GM10847 (cell line): ENCODE measurements around the gene NMRAL1.

Experiments used
- POLR2A ChIP-seq: IDR thresholded peaks from 2 replicates; pipeline ENCODE4 v1.6.1; 2011; ENCODE audit not compliant: insufficient read length; ENCODE audit errors: extremely low read depth

Gene NMRAL1

DNA sequence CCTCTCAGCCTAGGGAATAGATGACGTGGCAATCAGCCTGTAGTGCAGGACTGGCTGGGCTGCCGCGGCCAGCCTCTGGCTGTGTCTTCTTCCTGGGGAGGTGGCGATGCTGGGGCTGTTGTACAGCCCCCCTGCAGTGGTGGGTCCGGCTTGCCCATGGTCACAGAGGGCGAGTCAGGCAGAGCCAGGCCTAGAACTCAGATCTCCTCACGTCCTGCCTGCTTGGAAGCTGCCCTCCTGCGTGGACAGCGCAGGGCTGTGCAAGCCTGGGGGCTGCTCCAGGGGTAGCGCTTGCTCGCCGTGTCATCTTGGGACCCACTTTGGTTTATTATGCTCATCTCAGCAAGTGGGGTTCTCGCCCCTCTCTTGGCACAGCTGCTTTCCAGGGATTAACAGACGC lies 19.3 kb downstream of the NMRAL1 start:
- TF ChIP-seq POLR2A = no peak

DNA sequence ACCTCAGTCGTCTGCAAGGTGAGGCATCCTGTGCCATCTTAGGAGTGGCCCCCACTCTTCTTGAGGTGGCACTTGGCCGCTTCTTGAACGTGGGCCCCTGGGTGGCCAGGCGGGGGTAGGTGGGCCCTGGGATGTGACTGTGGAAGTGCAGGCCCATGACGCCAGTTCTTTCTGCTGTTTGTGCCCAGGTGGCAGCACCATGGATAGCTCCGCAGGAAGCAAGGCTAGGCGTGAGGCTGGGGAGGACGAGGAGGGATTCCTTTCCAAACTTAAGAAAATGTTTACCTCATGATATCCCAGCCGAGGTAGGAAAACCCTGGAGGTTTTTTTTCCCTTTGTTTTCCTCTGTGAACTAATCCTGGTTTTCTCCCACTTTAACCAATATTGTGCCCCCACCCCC lies 19.8 kb downstream of the NMRAL1 start:
- TF ChIP-seq POLR2A = no peak

DNA sequence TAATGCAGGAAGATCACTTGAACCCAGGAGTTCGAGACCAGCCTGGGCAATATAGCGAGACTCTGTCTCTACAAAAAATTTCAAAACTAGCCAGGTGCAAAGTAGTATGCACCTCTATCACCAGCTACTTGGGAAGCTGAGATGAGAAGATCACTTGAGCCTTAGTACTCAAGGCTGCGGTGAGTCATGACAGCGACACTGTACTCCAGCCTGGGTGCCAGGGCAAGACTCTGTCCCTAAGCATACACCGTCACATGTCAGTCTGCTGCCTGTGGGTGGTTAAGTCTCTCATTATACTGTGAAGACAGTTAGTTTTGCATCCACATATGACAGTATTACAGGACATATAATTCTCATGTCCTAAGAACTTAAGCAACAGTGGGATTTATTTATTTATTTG lies 21.8 kb downstream of the NMRAL1 start:
- TF ChIP-seq POLR2A = no peak

DNA sequence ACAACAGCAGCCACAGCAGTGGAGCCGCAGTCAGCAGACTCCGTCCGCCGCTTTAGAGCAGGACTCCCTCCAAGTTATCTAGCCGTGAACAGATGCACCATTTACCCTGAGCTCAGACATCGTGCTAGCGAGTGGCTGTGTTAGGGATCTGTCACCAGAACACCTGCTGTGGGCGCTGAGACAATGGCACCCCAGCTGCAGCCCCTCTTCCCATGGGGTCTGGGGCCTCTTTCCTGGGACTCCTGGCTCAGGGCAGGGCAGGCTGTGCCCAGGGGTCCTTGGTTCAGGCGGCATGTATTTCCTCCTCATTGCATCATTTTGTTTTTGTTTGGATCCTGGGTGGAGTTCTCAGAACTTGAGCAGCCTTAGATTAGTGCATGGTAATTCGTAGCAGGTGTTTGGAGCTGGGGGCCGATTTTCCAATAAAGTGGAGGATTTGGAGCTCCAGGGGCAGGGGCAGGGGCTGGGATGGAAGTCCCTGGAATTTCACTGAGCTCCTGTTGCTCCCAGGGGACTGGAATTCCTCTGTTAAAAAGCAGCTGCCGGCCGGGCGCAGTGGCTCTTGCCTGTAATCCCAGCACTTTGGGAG lies 23.4 kb downstream of the NMRAL1 start:
- no peak for TF ChIP-seq POLR2A

DNA sequence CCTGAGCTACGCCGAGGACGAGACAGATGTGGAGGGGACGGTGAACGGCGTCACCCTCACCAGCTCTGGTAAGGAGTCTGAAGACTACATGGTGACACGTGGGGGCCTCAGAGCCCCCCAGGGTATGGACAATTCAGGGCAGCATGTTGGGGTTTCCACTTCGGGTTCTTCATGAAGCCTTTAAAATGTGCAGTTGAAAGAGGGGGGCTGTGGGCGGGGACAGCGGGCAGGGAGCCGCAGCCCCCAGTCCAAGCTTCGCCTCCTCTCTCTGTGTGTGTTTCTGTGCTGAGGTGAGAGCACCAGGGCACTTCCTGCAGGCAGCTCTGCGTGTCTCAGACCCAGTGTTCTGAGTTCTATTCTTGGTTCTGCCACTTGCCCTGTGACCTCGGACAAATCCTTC lies 24.0 kb downstream of the NMRAL1 start:
- TF ChIP-seq POLR2A = no peak

DNA sequence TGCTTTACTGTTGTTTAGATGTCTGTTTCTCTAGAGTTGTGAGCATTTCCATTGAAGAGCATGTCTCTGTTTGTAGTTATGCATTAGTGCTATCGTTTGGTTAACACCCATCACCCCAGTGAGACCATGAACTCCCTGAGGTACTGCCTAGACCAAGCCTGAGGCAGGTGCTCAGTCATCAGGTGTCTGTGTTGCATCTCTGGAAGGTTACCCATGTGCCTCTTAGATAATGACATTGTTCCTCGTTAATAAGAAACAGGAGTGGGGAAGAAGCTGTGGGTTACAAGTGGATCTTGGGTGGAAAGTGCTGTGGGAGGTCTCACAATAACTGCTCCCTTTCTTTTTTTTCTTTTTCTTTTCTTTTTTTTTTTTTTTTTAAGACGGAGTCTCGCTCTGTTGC lies 30.4 kb downstream of the NMRAL1 start:
- no peak for TF ChIP-seq POLR2A

DNA sequence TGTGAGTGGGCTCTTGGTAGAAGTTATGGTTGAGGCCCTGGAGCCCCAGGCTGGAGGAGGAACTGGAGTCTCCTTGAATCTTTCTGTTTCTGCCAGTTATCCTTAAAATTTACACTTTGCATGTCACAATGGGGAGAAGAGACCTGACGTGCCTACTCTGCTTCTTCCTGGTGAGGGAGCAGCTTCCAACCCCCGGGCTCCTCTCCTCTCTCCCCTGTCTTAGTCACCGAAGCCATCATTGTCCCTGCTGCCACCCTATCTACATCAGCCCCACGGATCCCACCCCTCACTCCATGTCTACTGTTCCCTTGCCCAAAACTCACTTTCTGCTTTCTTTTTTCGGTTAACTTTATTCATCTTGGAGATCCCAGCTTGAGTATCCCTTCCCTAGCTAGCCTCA lies 31.2 kb downstream of the NMRAL1 start:
- TF ChIP-seq POLR2A = no peak

DNA sequence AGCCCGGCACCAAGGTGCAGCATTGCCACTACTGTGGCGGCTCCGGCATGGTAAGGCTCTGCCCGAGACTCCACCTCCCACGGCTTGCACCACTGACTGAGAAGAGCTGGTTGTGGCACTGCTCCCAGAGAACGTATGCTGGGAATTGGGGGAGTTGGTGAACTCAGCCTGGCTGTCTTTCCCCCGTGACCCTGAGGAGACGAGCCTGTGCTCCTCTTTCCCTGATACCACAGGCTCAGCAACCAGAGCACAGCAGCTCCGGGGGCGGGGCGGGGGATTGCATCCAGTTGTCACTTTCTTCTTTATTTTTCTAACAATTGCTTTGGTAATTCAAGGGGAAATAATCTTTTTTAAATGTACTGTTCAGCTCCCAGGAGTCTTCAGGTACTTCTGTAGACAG lies 32.1 kb downstream of the NMRAL1 start:
- TF ChIP-seq POLR2A = no peak

DNA sequence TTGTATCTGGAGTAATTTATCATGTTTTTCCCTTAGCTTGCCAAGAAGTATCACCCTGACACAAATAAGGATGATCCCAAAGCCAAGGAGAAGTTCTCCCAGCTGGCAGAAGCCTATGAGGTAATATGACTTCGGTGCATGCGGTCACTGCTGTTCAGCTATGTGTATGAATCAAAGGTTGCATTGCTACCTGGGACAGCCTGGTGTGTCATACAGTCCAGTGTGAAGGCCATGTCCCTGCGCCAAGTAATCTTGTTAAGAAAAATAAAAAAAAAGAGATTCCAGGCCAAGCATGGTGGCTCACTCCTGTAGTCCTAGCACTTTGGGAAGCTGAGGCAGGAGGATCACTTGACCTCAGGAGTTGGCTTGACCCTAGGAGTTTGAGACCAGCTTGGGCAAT lies 37.1 kb downstream of the NMRAL1 start:
- TF ChIP-seq POLR2A = no peak

DNA sequence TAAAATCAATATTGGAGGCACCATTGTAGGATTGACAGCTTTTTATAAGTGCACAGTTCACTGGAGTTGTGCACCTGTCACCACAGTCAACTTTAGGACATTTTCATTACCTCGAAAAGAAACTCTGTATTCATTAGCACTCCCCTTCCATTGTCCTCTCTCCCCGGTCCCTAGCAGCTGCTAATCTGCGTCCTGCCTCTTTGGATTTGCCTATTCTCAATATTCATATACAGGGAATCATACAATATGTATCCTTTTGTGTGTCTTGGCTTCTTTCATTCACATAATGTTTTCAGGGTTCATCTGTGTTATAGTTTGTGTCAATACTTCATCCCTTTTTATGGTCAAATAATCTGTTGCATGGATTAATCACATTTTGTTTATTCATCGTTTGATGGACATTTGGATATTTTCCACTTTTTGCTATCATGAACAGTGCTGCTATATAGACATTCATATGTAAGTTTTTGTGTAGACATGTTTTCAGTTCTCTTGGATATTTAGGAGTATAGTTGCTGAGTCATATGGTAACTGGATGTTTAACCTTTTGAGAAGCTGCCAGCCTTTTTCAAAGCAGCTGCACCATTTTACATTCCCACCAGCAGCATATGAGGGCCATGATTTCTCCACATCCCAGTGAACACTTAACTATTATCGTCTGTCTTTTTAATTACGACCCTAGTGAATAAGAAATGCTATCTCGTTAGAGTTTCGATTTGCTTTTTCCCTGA lies 38.9 kb downstream of the NMRAL1 start:
- no peak for TF ChIP-seq POLR2A

DNA sequence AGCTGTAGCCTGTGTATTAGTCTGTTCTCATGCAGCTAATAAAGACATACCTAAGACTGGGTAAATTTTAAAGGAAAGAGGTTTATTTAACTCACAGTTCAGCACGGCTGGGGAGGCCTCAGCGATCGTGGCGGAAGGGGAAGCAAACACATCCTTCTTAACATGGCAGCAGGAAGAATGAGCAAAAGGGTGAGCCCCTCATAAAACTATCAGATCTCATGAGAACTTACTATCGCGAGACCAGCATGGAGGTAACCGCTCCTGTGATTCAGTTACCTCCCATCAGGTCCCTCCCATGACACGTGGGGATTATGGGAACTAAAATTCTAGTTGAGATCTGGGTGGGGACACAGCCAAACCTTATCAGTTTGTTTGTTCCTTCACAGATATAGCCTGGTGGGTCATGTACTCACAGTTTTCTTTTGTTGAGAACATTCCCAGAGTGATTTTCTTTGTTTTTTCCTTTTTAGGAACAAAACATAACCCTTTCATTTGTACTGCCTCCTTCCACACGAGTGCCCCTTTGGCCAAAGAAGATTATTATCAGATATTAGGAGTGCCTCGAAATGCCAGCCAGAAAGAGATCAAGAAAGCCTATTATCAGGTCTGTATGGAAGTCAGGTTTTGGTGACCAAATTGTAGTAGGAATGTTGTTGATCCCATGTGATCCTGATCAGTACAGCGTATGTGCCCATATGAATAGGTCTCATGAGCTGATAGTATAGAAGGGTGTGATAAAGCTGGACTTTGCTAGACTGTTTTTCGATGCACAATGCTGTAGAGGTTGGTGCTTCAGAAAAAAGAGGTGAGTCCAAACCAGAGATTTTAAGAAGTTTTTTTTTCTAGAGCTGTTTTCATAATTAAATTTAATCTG lies 40.3 kb downstream of the NMRAL1 start:
- TF ChIP-seq POLR2A = no peak

DNA sequence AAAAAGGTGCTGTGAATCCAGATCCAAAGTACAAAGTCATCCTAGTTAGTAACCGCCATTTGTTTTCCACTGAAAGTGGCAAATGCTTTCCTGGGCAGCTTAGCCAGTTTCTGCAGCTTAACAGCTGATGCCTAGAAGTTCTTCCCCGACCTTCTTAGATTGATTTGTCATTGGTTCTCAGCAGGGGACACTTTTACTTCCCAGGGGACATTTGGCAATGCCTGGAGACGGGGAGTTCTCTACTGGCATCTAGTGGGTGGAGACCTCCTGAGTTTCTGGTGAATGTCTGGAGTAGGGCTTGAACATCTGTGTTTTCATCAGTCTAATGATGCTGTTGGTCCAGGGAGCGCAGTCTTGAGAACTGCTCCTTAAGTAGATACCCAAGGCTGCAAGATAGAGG lies 41.2 kb downstream of the NMRAL1 start:
- TF ChIP-seq POLR2A = no peak

DNA sequence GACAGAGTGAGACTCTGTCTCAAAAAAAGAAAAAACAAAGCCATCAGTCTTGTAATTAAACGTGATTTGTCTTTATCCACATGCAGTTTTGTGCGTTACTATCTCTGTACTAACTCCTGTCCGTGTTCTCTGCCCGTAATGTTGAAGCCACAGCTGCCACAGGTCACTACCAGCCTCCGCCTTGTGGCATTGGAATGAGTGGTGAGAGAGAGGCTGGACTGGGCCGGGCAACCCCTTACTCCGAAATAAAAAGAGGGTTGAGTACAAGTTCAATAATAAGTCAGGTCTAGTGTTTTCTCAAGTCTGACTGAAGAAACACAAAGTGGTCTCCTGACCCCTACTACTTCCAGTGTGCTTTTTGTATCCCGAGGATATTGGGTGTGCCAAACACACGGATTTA lies 43.4 kb downstream of the NMRAL1 start:
- no peak for TF ChIP-seq POLR2A

DNA sequence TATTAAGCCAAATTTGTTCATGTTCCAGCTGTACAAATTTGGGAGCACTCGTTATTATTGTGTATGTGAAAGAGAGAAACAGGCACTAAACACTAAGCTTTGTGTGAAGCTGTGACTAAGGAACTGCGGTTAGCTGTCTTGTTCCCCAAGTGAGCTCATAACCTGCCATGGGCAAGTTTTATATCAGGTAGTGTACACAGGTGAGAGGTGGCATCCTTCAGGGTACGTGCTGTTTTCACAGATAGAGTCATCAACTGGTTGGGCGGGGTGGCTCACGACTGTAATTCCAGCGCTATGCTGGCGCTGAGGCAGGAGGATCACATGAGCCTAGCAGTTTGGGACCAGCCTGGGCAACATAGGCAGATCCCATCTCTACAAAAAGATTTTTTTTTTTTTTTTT lies 45.9 kb downstream of the NMRAL1 start:
- TF ChIP-seq POLR2A = no peak

DNA sequence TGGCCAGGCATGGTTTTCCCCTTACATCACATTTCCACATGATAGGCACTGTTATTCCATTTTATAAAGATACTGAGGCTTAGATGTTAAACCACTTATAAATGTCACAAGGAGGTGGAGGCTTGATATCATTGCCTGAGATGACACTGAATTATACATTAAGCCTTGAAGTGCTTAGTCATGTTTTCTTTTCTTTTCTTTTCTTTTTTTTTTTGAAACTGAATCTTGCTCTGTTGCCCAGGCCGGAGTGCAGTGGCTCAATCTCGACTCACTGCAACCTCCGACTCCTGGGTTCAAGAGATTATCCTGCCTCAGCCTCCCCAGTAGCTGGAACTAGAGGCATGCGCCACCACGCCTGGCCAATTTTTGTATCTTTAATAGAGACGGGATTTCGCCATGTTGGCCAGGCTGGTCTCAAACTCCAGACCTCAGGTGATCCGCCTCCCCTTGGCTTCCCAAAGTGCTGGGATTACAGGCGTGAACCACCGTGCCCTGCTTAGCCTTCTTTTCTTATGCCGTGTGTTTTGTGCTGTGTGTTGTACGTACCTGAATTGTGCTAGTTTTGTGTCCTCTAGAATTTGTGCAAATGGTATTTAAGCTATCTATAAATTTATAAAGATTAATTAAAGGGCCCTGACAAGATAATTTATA lies 47.6 kb downstream of the NMRAL1 start:
- no peak for TF ChIP-seq POLR2A

DNA sequence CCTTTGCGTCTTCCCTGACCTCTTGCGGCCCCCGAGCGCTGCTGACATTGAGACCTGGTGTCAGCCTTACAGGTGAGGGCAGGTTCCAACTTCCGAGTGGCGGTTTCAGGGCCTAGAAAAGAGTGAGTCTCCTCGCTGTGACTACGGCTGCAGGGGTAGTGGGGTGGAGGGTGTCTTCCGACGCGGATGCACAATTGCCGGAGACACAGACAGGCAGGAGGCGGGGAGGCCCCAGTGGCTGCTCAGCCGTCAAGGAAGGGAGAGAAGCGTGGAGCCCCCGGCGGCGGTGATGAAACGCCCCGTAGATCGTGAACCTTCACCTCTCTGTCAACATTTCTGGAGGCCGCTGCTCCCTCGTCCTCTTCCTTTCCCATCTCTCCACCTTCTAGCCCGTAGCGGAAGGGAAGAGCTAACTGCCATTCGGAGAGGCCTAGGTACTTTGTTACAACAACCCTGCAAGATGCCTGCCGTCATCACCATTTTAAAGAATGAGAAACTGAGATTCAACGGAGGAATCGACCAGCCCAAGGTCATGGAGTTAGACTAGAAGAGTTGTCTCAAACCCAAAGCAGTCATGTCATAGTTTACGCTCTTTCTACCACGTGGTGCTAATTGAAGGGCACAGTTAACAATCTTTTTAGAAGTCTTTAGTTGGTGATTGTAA lies 48.3 kb downstream of the NMRAL1 start:
- TF ChIP-seq POLR2A = no peak
